ENCODE data around the gene SYN1.

DNA sequence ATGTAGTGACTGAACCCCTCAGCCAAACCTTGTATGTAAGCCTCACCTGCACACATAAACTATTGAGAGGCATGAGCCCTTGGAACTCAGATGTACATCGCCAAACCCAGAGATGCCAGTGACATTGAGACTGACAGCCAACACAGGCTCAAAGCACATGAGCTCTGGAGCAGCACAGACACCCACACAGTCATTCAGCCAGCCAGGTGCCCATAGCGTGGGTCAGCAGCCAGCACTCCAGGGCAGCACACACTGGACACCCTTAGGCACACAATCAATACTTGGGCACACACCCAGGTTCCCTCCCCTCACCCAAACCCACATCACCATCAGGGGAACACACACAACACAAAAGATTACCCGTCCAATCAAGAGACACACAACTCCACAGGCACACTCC, 41.8 kb downstream of the SYN1 start:
- TF ChIP-seq, protein P1, sequence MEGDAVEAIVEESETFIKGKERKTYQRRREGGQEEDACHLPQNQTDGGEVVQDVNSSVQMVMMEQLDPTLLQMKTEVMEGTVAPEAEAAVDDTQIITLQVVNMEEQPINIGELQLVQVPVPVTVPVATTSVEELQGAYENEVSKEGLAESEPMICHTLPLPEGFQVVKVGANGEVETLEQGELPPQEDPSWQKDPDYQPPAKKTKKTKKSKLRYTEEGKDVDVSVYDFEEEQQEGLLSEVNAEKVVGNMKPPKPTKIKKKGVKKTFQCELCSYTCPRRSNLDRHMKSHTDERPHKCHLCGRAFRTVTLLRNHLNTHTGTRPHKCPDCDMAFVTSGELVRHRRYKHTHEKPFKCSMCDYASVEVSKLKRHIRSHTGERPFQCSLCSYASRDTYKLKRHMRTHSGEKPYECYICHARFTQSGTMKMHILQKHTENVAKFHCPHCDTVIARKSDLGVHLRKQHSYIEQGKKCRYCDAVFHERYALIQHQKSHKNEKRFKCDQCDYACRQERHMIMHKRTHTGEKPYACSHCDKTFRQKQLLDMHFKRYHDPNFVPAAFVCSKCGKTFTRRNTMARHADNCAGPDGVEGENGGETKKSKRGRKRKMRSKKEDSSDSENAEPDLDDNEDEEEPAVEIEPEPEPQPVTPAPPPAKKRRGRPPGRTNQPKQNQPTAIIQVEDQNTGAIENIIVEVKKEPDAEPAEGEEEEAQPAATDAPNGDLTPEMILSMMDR (IDR thresholded peaks at IDR 0.05), result no peak
- TF ChIP-seq POLR2A (IDR thresholded peaks at IDR 0.05) (no peak), POLR2AphosphoS5 (IDR thresholded peaks at IDR 0.05) (no peak)
